Panc1 (cell line): ENCODE data around the gene TP63. TPM values are rescaled to one million over a fixed set of nuclear protein-coding genes. Genes with fewer than 3 reads are reported as not detected.

ENCODE experiments used
- ATAC-seq: fragments of 200-7000 bp; cut with Tn5 transposase; 2 replicates; pipeline ENCODE4 v1.9.1; 2020; ENCODE audit warnings: mild to moderate bottlenecking, moderate library complexity
- BruUV-seq: library from RNA; stranded (reverse); fragments of 400-500 nt; replicated peaks from 2 replicates; lab custom pipeline; 2021; lab: Mats Ljungman, UMichigan
- CTCF ChIA-PET: fragments of 300-600 bp; sonication (Branson Sonifier 250); formaldehyde crosslinking; loops from one replicate; lab custom pipeline; 2022; ENCODE audit warnings: antibody characterized with exemption; lab: Charles Lee
- POLR2A ChIA-PET: fragments of 300-600 bp; sonication (Branson Sonifier 250); formaldehyde crosslinking; loops from one replicate; lab custom pipeline; 2022; ENCODE audit warnings: antibody characterized with exemption; lab: Charles Lee
- DNase-seq: peaks from one replicate; pipeline ENCODE4 v3.0.0-alpha.2; 2010; ENCODE audit warnings: low read depth, low spot score
- H3K27ac ChIP-seq: 2 replicates; pipeline ENCODE4 v1.5.1; 2011; ENCODE audit warnings: mild to moderate bottlenecking, low read length, inconsistent platforms
- H3K27me3 ChIP-seq: fragments of 200-500 bp; sonication (Bioruptor generic); 2 replicates; pipeline ENCODE4 v1.6.0; 2014; ENCODE audit warnings: low read length, inconsistent platforms; ENCODE audit not compliant: control insufficient read depth, insufficient read depth
- H3K36me3 ChIP-seq: fragments of 200-500 bp; sonication (Bioruptor generic); 2 replicates; pipeline ENCODE4 v1.5.1; 2014; ENCODE audit warnings: inconsistent platforms, mild to moderate bottlenecking, low read length, moderate library complexity; ENCODE audit not compliant: control insufficient read depth, insufficient read depth
- H3K4me1 ChIP-seq: 2 replicates; pipeline ENCODE4 v1.5.1; 2011; ENCODE audit warnings: inconsistent platforms, mild to moderate bottlenecking, low read length, moderate library complexity; ENCODE audit not compliant: control insufficient read depth, insufficient read depth
- H3K4me3 ChIP-seq, 2 experiments: 2 replicates each; pipeline ENCODE4 v1.5.1; 2011 to 2012; ENCODE audit warnings: low read depth in 2 of 2, low read length in 2 of 2, mild to moderate bottlenecking in 2 of 2, inconsistent platforms in 1 of 2, moderate library complexity in 1 of 2
- H3K9me3 ChIP-seq: fragments of 200-500 bp; sonication (Bioruptor generic); 2 replicates; pipeline ENCODE4 v1.5.1; 2014; ENCODE audit warnings: low read depth, mild to moderate bottlenecking, inconsistent platforms, low read length, moderate library complexity; ENCODE audit not compliant: control insufficient read depth, insufficient read depth
- CTCF ChIP-seq: fragments of 450-650 bp; IDR thresholded peaks from 2 replicates; pipeline ENCODE4 v1.5.1; 2017; ENCODE audit warnings: mild to moderate bottlenecking
- POLR2AphosphoS5 ChIP-seq: IDR thresholded peaks from 2 replicates; pipeline ENCODE4 v1.6.1; 2012; ENCODE audit warnings: mild to moderate bottlenecking, low read depth, low read length, moderate library complexity
- REST ChIP-seq, 2 experiments: IDR thresholded peaks; 2 replicates each; pipeline ENCODE4 v1.6.1; 2011 to 2012; ENCODE audit warnings: low read depth in 2 of 2, control low read depth in 1 of 2, low read length in 1 of 2, mild to moderate bottlenecking in 1 of 2, moderate library complexity in 1 of 2; ENCODE audit not compliant: insufficient read depth in 1 of 2
- SIN3A ChIP-seq: IDR thresholded peaks from 2 replicates; pipeline ENCODE4 v1.6.1; 2012; ENCODE audit warnings: low read depth, mild to moderate bottlenecking, low read length, moderate library complexity, borderline replicate concordance; ENCODE audit not compliant: insufficient read depth
- TCF7L2 ChIP-seq: IDR thresholded peaks from 2 replicates; pipeline ENCODE4 v1.6.1; 2011; ENCODE audit warnings: mild to moderate bottlenecking, low read depth, low read length, inconsistent platforms
- in situ Hi-C: cut with HindIII; loops from 2 replicates; pipeline ENCODE4 v1.10.0; 2016; ENCODE audit warnings: low sequenced_read_pairs, low pct_unique_long_range_greater_than_20kb
- intact Hi-C: fragments of 100-400 bp; cut with micrococcal nuclease; formaldehyde crosslinking; loops from one replicate; pipeline ENCODE4 v1.10.0; 2022; ENCODE audit not compliant: unreplicated experiment
- total RNA-seq: library from RNA; stranded (reverse); gene quantifications from one replicate; pipeline ENCODE4 v1.2.1, GENCODE V29; 2021; ENCODE audit not compliant: unreplicated experiment

Gene TP63
- total RNA-seq, 1 experiment from 2014 or later: 0.51 TPM

GRCh38 chr3:189727898-189728297 lies 96.7 kb downstream of the TP63 start:
- Histone ChIP-seq H3K36me3 (no peaks in the 10 kb centered on the region), H3K9me3 (no peaks in the 10 kb centered on the region), H3K27ac (no peak overlapping the region), H3K4me1 (no peaks in the 10 kb centered on the region), H3K27me3 (no peaks in the 10 kb centered on the region), H3K4me3 (no peak overlapping the region)
- CTCF ChIA-PET: no interaction called here
- POLR2A ChIA-PET: no interaction called here
- no peak for TF ChIP-seq SIN3A
- no TSS peak for BruUV-seq
- intact Hi-C loops: no loop called here
- in situ Hi-C loops: no loop called here
- DNase-seq: no peak
- ATAC-seq: no peak

GRCh38 chr3:189728915-189729314 lies 97.7 kb downstream of the TP63 start:
- H3K4me1 ChIP-seq: no peaks in the 10 kb centered on the region
- in situ Hi-C loops (no loop called here), intact Hi-C loops (no loop called here)
- ChIA-PET CTCF (no interaction called here), POLR2A (no interaction called here)
- TF ChIP-seq TCF7L2: no peak
- no peak for TF ChIP-seq POLR2AphosphoS5
- no peak for TF ChIP-seq REST (IDR thresholded peaks at IDR 0.05; ENCODE audit: insufficient read depth in 1 of 2, low read depth in 2 of 2, low read length in 1 of 2)
- no peak for TF ChIP-seq SIN3A
- no peak for TF ChIP-seq CTCF
- no TSS peak for BruUV-seq
- H3K9me3 ChIP-seq: no peaks in the 10 kb centered on the region
- H3K36me3 ChIP-seq: no peaks in the 10 kb centered on the region
- no peak for DNase-seq
- H3K4me3 ChIP-seq: no peak overlapping the region
- H3K27ac ChIP-seq: no peak overlapping the region
- no peak for ATAC-seq
- no peaks in the 10 kb centered on the region for H3K27me3 ChIP-seq

GRCh38 chr3:189734061-189734460 lies 102.9 kb downstream of the TP63 start:
- ChIA-PET CTCF (no interaction called here), POLR2A (no interaction called here)
- intact Hi-C loops (no loop called here), in situ Hi-C loops (no loop called here)
- H3K4me1 ChIP-seq: no peaks in the 10 kb centered on the region
- no peak for DNase-seq
- H3K36me3 ChIP-seq: no peaks in the 10 kb centered on the region
- no peak overlapping the region for H3K27ac ChIP-seq
- no peak overlapping the region for H3K4me3 ChIP-seq
- H3K27me3 ChIP-seq: no peaks in the 10 kb centered on the region
- ATAC-seq: no peak
- no peaks in the 10 kb centered on the region for H3K9me3 ChIP-seq
- no TSS peak for BruUV-seq
- no peak for TF ChIP-seq CTCF
- TF ChIP-seq TCF7L2: no peak
- TF ChIP-seq POLR2AphosphoS5: no peak
- no peak for TF ChIP-seq SIN3A
